ENCODE results near the gene CLEC2B.

Gene CLEC2B

DNA sequence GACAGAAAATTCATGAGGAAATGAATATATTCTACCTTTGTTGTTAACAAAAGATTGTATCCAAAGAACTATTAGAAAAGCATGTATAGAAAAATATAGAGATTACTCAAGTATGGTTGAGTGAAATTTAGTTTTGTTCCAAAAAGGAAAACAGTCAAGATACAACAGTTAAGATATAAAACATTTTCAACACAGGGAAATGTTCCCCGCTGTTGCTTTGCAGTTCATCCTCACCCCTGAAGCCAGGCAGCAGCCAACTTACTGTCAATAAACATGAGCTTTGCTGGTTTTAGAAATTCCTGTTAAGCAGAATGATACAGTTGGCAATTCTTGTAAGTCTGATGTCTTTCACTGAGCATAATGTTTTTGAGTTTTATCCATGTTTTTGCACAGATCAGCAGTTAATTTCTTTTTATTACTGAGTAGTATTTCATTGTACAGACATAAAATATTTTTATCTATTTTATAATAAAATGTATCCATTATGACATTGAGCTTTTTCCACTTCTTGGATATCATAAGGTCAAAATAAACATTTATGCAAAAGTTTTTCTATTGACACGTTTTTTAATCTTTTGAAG, 1.2 kb upstream of the CLEC2B start:
- DNase-seq (ENCODE audit: insufficient read length, low spot score): no peak
- no peak for FAIRE-seq

DNA sequence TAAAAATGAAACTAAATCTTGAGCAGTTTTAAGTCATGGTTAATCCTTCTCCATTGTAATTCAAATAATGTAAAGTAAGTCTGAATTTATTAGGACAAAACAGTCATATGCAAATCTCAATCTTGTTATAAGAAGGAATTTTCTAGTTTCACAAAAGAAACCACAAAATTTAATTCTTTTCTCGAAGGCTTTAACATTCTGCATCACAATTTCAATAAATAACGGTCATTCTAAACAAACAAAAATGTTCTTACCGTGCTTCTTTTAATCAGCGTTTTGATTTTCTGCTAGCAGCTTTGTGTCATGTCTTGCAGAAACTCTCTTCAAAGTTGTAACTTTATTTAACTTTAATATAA, 225 bp downstream of the CLEC2B start:
- DNase-seq (ENCODE audit: insufficient read length, low spot score) (no peak), FAIRE-seq (no peak)

DNA sequence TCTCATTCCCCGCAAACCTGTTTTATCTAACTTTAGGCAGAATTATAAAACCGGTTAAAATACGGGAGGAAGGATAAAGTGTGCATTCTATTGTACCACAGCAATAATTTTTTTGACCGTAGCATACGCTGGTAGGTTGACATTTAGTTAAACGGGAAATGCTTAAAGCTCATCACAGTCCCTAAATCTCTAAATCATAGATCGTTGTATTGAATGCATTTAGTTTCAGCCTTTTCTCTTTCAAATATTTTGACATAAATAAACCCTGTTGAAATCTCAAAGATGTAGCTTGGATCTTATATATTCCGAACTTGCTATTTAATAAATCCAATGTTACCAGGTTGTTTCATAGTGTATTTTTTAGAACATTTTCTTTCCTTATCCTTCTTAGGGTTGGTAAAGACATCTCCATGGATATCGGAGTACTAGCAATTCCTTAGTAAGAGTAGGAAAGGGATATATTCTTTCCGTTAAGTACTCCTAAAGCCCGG, 798 bp downstream of the CLEC2B start:
- no peak for DNase-seq (ENCODE audit: insufficient read length, low spot score)
- FAIRE-seq: no peak

DNA sequence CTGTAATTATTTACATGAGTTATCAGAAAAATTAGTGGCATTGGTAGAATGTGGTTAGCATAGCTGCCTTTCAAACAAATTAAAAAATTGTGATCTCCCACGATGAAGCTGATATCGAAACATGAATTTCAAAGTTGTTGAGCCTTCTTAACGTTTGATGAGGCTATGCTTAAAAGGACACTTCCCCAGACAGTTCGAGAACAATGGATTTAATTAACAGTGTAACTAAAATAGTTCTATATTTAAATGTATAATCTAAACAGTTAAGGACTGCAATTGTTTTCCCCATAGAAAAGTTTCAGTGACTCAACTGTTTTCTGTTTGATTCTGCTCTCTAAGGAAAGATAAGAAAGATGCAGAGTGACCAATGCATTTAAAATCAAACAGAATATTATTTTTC, 1.6 kb downstream of the CLEC2B start:
- FAIRE-seq: no peak
- DNase-seq (ENCODE audit: insufficient read length, low spot score): no peak

DNA sequence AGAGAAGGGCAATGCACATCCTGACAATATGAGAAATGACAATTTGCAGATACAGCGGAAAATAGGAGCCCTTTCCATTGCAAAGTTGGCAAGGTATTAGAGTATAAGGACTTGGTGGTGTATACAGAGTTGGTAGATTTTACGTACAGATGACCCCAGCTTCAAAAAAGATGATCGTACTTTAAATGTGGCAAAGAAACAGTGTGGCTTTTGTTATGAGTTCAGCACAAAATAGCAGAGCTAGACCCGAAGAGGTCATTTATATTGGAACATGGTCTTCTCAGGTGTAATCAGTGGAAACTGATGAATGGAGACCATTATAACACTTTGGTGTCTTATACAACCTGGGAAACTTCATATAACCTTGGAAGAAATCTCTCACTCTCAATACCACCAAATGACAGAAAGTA, 2.3 kb downstream of the CLEC2B start:
- no peak for DNase-seq (ENCODE audit: insufficient read length, low spot score)
- no peak for FAIRE-seq

DNA sequence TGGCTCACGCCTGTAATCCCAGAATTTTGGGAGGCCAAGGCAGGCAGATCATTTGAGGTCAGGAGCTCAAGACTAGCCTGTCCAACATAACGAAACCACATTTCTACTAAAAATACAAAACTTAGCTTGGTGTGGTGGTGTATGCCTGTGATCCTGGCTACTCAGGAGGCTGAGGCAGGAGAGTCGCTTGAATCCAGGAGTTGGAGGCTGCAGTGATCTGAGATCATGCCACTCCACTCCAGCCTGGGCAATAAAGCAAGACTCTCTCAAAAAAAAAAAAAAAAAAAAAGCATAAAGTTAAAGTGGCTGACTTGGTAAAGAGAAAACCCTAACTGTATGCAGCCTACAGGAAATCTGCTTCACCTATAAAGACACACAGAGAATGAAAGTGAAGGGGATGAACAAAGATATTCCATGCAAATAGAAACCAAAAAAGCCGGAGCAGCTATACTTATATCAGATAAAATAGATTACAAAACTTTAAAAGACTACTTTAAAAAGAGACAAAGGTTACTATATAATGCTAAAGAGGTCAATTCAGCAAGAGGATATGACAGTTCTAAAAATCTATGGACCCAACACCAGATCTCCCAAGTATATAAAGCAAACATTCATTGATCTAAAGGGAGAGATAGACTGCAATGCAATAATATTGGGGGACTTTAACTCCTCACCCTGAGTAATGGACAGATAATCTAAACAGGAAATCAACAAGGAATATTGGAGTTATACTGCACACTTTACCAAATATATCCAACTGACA, 4.1 kb downstream of the CLEC2B start:
- FAIRE-seq: no peak
- no peak for DNase-seq (ENCODE audit: insufficient read length, low spot score)

DNA sequence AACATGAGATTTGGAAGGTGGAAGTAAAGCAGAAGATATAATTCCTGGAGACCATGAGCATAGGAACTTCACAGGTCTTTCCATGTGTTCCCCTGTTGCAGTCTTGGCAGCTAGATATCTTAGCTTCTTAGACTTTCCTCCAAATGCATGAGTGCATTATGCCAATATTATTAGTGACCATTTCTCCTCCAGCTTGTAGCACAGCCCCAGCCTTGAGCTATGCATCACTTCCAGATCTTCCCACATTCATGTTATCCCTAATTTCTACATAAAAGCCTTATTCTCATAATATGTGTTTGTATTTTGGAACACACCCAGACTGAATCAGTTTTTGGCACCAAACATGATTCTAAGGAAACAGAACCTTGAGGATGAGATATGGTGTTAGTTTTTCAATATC, 11.0 kb downstream of the CLEC2B start:
- FAIRE-seq (no peak), DNase-seq (ENCODE audit: insufficient read length, low spot score) (no peak)

DNA sequence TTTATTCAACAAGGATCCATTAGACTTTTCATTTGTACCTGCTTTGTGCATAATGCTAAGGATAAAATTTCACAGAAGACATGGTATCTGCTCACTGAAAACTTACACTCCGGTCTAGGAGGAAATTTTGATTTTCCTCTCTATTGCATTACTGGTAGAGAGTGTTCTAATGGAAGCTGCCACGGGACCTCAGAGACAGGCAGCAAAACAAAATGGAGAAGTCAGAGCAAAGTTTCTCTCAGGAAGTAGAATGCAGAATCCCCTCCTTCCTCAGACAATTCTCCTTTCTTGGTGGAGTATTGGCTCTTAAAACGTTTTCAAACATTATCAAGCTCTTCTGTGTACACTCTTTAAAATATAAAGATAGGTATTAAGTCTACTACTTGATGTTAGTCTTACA, 12.3 kb downstream of the CLEC2B start:
- DNase-seq (ENCODE audit: insufficient read length, low spot score) (no peak), FAIRE-seq (no peak)

DNA sequence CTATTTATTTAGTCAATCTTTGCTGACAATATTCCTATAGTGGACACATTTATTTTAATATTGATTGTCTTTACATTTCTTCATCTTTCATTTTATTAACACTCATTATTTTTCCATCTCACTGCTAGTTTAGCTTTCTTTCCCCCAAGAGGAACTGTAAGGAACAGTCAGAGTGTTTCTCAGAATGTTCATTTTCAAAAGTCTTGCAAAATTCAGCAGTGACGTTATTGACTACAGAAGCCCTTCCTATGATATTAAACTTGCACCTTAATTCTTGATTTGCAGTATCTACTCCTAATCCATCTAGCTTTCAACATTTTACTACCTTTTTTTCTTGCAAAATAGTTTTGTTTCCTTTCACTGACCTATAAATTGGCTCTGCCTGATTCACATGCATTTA, 13.0 kb downstream of the CLEC2B start:
- no peak for DNase-seq (ENCODE audit: insufficient read length, low spot score)
- no peak for FAIRE-seq

DNA sequence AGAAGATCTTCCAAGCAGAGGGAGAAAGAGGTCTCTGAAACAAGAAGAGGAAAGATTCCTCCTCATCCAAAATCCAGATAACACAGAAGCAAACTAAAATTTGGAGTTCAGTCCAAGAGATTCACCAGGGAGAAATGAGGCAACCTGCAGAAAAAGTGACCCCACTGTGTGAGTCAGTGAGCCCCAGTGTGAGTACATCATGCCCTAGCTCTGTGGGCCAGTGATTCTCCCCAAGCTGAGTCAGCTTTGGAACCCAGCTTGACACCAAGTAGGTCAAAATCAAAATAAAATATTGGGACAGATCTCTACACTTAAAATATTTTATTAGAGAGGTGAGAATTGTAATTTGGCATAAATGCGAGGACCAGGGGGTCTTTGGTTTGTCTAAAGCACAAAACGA, 17.2 kb downstream of the CLEC2B start:
- FAIRE-seq: no peak
- no peak for DNase-seq (ENCODE audit: insufficient read length, low spot score)

DNA sequence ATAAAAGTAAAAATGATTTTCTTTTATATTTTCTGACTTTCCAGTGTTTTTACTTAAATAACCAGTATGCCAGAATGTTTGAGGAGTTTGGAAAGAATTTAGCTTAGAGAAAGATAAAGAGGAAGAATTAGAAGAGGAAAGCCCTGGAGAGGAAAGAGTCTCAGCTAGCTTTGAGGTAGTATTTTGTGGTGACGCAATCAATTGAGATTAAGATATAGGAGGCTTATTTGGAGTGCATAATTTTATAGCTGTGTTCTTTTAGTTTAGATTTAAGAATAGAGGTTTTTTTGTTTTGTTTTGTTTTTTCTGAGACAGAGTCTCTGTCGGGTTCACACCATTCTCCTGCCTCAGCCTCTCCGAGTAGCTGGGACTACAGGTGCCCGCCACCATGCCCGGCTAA, 18.1 kb downstream of the CLEC2B start:
- FAIRE-seq (no peak), DNase-seq (ENCODE audit: insufficient read length, low spot score) (no peak)

DNA sequence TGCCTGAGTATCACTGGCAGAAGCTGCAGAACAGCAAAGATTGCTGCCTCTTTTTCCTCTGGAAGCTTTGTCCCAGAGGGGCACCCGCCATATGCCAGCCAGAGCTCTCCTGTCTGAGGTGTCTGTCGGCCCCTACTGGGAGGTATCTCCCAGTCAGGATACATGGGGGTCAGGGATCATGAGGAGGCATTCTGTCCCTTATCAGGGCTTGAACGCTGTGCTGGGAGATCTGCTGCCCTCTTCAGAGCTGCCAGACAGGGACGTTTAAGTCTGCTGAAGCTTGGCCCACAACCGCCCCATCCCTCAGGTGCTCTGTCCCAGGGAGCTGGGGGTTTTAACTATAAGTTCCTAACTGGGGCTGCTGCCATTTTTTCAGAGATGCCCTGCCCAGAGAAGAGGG, 20.3 kb downstream of the CLEC2B start:
- FAIRE-seq (no peak), DNase-seq (ENCODE audit: insufficient read length, low spot score) (no peak)

DNA sequence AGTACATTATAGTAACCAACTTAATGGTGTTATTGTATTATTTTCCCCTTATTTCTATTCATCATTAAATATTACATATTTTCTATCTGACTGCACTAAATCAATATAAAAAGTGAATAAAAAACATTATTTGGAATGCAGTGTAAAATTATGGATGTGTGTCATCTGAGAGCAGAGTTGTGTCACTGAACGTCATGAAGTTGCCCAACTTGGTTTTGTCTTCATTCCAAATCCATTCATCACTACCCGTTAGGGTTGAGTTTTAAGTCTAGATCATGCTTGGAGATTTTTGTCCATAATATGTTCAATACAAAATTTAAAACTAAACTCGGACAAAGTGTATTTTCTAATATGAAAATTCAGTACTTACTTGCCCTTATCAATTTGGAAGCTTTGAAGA, 25.7 kb downstream of the CLEC2B start:
- no peak for DNase-seq (ENCODE audit: insufficient read length, low spot score)
- no peak for FAIRE-seq

DNA sequence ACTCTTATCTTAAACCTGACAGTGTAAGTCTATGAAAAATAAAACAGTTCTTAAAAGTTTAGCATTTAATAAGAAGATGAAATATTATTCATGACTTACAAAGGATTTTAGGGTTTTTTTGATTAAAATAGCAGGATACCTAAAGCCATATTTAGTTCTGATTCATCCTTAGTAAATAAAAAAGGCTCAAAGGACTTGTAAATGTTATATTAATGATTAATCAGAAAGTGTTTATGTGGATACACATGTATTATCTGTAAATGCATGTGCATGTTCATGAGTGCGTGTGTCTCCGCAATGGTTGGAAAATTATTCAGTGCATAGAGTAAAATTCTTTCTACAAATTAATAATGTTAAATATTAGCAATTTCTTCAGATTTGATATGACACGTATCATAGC, 37.4 kb downstream of the CLEC2B start:
- FAIRE-seq: no peak
- no peak for DNase-seq (ENCODE audit: insufficient read length, low spot score)

DNA sequence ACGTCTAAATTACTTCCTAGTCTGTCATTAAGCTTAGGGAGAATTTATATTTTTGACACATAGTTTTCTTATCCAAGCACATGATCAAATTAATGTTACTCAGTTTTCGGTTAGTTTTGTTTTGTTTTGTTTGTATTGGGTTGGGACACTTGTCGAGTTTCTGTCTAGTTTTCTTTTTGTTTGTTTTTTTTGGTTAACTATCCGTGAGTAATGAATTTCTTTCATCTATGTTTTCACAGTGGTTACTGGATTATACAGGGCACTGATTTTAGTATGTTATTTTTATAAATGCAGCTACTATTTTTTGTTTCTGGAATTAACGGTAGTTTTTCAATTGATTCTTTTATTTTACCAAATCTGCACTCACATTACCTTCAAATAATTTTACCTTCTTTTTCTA, 39.2 kb downstream of the CLEC2B start:
- DNase-seq (ENCODE audit: insufficient read length, low spot score) (no peak), FAIRE-seq (no peak)

DNA sequence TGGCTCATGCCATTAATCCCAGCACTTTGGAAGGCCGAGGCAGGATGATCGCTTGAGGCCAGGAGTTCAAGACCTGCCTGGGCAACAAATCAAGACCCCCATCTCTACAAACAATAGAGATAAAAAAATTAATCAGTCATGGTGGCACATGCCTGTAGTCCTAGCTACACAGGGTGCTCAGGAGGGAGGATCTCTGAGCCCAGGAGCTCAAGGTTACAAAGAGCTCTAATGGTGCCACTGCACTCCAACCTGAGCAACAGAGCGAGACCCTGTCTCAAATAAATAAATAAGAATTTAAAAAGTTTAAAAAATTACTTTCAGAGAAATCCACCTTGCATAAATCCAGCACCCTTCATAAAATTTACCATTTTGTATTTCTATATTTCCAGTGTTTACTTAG, 39.7 kb downstream of the CLEC2B start:
- FAIRE-seq (no peak), DNase-seq (ENCODE audit: insufficient read length, low spot score) (no peak)

DNA sequence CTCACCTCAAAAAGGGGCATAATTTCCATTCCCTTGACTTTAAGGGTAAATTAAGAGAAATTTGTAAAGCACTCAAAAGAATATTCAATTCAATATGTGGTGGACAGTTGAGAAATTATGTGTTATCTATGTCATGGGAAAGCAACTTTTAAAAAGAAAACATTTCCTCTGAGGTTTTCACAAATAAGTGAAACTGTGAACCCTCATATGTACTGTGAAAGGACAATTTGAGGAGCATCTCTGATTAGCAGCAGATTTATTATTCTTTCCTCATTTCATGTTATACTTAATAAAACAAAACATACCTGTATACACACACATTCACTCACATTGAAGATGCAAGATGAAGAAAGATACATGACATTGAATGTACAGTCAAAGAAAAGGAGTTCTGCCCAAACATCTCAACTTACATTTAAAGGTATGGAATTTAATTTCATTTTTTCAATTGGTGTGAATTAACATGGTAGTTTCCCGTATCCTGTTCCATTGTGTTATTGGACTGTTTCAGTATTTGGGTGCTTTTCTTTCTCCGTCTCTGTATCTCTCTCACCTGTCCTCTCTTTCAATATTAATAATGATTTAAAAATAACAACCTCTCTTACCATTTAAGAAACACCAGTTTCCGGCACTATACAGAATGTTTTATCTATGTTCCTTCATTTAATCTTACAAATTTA, 41.8 kb downstream of the CLEC2B start, which contains the start of gene KLRF1:
TSS of gene KLRF1 (plus strand) at position 273 of the 680 bp plus-strand sequence. CDS start at position 337, 64 bp downstream.
- FAIRE-seq: no peak

DNA sequence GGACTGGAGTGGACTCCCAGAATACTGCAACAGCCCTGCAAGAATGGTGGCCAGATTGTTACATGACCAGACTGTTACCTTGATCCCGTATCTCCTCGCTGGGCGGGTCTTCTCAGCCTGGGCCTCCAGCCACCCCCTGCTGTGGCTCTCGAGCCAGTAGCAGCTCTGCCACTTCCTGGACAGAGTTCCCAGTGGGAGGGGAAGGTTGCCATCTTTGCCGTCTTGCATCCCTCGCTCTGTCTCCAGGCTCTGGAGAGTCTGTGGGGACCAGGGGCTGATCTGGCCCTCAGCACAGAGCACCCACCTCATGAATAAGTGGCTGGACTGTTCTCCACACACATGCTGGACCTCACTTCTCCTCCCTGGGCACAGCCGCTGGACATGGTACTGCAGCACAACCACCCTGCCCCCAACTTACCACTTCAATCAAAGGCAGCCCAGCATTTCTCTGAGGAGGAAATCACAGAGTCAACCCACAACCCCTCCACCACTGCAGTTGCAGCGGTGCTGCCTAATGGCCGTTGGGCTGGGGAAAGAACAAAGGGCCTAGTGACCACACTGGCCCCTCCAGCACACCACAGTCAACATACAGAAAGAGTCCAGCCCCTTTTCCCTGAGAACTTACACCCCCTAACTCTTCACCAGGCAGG, 48.7 kb downstream of the CLEC2B start:
- FAIRE-seq: no peak
- DNase-seq (ENCODE audit: insufficient read length, low spot score): no peak

More for the DNA sequence above, 41.8 kb downstream of the CLEC2B start, which contains the start of gene KLRF1:
- no peak for DNase-seq (ENCODE audit: insufficient read length, low spot score)

DNA sequence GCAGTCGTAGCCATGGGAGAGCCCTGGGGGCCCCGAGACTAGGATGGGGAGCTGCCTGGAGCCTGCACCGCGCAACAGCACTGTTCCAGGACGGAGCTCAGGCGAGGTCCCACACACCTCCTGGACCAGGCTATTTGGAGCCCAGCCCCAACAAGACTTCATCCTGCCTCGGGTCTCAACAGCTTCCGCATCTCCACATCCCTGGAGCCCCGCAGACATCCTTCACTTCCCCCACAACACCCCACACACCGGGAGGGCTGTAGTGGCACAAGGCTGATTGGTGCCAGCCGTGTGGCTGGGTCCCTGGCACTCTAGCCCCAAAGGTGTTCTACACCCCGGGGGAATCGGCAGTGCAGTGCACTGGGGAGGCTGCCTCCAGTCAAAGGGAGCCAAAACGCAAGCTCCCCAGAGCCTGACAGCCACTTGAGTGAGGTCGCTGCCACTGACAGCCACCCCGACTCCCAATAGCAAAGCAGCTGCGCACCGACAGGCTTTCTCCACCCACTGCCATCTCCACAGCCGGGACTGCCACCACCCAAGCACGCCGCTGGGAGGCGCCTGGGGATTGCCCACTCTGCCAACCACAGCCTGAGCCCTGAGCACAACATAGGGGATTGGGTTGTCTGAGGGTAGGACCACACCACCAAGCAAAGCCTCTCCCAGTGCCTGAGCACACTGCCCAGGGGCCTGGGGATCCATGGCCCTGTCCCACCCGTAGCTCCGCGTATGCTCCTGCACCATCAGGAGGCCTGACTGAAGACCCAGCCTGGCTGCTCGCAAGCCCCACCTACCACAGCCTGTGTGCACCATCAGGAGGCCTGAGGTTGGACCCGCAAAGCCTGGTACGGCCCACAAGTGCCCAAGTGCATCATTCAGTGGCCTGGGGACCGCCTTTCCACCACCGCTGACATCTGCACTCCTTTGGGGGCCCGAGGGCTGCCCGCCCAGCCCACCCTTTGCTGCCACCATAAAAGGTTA, 55.0 kb downstream of the CLEC2B start:
- FAIRE-seq (no peak), DNase-seq (ENCODE audit: insufficient read length, low spot score) (peak; percentile 47)

DNA sequence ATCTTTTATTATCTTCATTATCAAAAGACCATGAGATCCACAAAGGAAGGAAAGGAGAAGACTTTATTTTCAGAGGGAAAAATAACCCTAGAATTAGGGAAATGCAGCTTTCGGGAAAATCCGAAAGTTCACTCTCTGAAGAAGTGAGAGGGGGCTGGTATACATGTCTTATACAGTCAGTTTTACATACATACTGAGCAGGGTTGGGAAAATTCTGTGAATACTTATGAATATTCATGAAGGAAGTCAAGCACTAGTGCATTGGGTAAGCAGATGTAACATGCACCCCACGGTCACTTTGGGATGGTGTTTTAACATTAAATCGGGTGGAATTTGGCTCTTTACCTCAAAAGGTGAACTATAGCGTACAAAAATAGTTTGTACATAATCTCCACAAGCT, 57.5 kb downstream of the CLEC2B start:
- no peak for DNase-seq (ENCODE audit: insufficient read length, low spot score)
- FAIRE-seq: no peak

Data from HTR-8/SVneo (cell line).